Large intestine (tissue), 12 donors: ENCODE measurements around the gene LNX2. TPM values are rescaled to one million over a fixed set of nuclear protein-coding genes. Genes with fewer than 3 reads are reported as not detected.

Source experiments
- DNase-seq, 2 donors: peaks; one replicate each; pipeline versions ENCODE4 v3.0.0 to v3.0.0-alpha.2; 2013
- H3K27ac ChIP-seq: one replicate; pipeline ENCODE4 v1.5.1; 2013; ENCODE audit warnings: low read length
- H3K27me3 ChIP-seq: 2 replicates; pipeline ENCODE4 v1.6.1; 2013; ENCODE audit warnings: low read length; ENCODE audit not compliant: control insufficient read depth, insufficient read depth
- H3K36me3 ChIP-seq: 2 replicates; pipeline ENCODE4 v1.6.1; 2013; ENCODE audit warnings: low read length; ENCODE audit not compliant: control insufficient read depth, insufficient read depth
- H3K4me1 ChIP-seq: one replicate; pipeline ENCODE4 v1.6.1; 2013; ENCODE audit warnings: low read length; ENCODE audit not compliant: control insufficient read depth, insufficient read depth
- H3K4me3 ChIP-seq: one replicate; pipeline ENCODE4 v1.5.1; 2013; ENCODE audit warnings: low read length
- H3K9me3 ChIP-seq: one replicate; pipeline ENCODE4 v1.6.1; 2013; ENCODE audit warnings: mild to moderate bottlenecking, low read depth, low read length, moderate library complexity; ENCODE audit not compliant: control insufficient read depth
- WGBS: methylation state at CpG from one replicate; pipeline ENCODE4 v1.1.5; 2013; ENCODE audit warnings: low lambda C conversion rate; ENCODE audit not compliant: insufficient coverage; 5-methylcytosine and 5-hydroxymethylcytosine counted together
- long read RNA-seq, 11 donors: transcript quantifications; one replicate each; lab custom pipeline, GENCODE V29; 2026
- polyA plus RNA-seq: library from polyadenylated mRNA; unstranded; fragments of 120-200 nt; gene quantifications from one replicate; pipeline ENCODE4 v1.2.1, GENCODE V29; 2013

Gene LNX2
- 25.3 TPM for polyA plus RNA-seq
- long read RNA-seq, donor 1, result 0 reads
- long read RNA-seq, donor 2, full-length matches to known transcripts, result 5 of 249 reads
- long read RNA-seq, donor 2, partial matches to known transcripts, result 237 of 249 reads
- long read RNA-seq, donor 2, other reads (novel, unspliced or antisense), result 7 of 249 reads
- long read RNA-seq, donor 3, result 0 reads
- long read RNA-seq, donor 4, result 0 reads
- long read RNA-seq, donor 5, full-length matches to known transcripts, result 1 of 109 reads
- long read RNA-seq, donor 5, partial matches to known transcripts, result 31 of 109 reads
- long read RNA-seq, donor 5, other reads (novel, unspliced or antisense), result 77 of 109 reads
- long read RNA-seq, donor 6, full-length matches to known transcripts, result 5 of 306 reads
- long read RNA-seq, donor 6, partial matches to known transcripts, result 289 of 306 reads
- long read RNA-seq, donor 6, other reads (novel, unspliced or antisense), result 12 of 306 reads
- long read RNA-seq, donor 7, full-length matches to known transcripts, result 1 of 107 reads
- long read RNA-seq, donor 7, partial matches to known transcripts, result 72 of 107 reads
- long read RNA-seq, donor 7, other reads (novel, unspliced or antisense), result 34 of 107 reads
- long read RNA-seq, donor 8, partial matches to known transcripts, result 259 of 274 reads
- long read RNA-seq, donor 8, other reads (novel, unspliced or antisense), result 15 of 274 reads
- long read RNA-seq, donor 9, full-length matches to known transcripts, result 1 of 1 reads
- long read RNA-seq, donor 9, partial matches to known transcripts, result 0 of 1 reads
- long read RNA-seq, donor 9, other reads (novel, unspliced or antisense), result 0 of 1 reads
- long read RNA-seq, donor 10, full-length matches to known transcripts, result 4 of 633 reads
- long read RNA-seq, donor 10, partial matches to known transcripts, result 601 of 633 reads
- long read RNA-seq, donor 10, other reads (novel, unspliced or antisense), result 28 of 633 reads
- long read RNA-seq, donor 11, full-length matches to known transcripts, result 1 of 187 reads
- long read RNA-seq, donor 11, partial matches to known transcripts, result 174 of 187 reads
- long read RNA-seq, donor 11, other reads (novel, unspliced or antisense), result 12 of 187 reads

GRCh38 chr13:27620377-27621115, at the start of gene LNX2:
LNX2 (minus strand) TSS chr13:27620529; CDS start chr13:27581703, 38,826 bp downstream.
- WGBS, result 13% methylated on average over 3 of the region's 79 CpGs
- peaks cover 9% of the 10 kb centered on the region for H3K36me3 ChIP-seq
- peaks cover 26% of the 10 kb centered on the region for H3K4me1 ChIP-seq
- peak within 1 kb of the TSS; percentile 92 for H3K4me3 ChIP-seq
- peak; percentile 97 to 98 for DNase-seq
- H3K9me3 ChIP-seq, result no peaks in the 10 kb centered on the region
- H3K27ac ChIP-seq, result peak within 1 kb of the TSS; percentile 100
- H3K27me3 ChIP-seq, result no peaks in the 10 kb centered on the region

DNA sequence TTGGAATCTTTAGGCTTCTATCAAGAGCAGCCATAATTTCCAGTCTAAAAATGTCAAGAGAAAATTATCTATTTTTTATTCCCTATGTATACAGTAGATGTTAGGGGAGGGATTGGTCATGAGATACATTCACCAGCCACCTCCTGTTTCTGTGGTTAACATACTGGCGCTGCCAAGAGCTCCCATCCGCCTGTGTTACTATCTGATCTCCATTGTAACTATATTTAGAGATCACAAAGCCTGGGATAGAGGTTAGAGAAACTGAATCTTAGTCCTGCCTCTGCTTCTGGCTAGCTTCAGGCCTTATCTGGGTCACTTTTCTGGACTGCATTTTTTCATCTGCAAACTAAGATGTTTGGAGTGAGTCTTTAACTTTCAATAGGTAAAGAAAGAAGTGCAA, 47.6 kb upstream of the LNX2 start:
- WGBS, result no CpG with 5 or more reads among the region's 2 CpGs
- H3K36me3 ChIP-seq, result peaks cover 13% of the 10 kb centered on the region
- H3K4me1 ChIP-seq, result peaks cover 5% of the 10 kb centered on the region
- no peaks in the 10 kb centered on the region for H3K27me3 ChIP-seq
- H3K27ac ChIP-seq, result no peak overlapping the region
- H3K4me3 ChIP-seq, result no peak overlapping the region
- H3K9me3 ChIP-seq, result peaks cover 5% of the 10 kb centered on the region
- no peak for DNase-seq

- H3K4me1 ChIP-seq, result peaks cover 11% of the 10 kb centered on the region
- no CpG with 5 or more reads among the region's 3 CpGs for WGBS
- H3K27me3 ChIP-seq, result no peaks in the 10 kb centered on the region
- peaks cover 13% of the 10 kb centered on the region for H3K36me3 ChIP-seq
- no peak overlapping the region for H3K4me3 ChIP-seq
- H3K27ac ChIP-seq, result no peak overlapping the region
- H3K9me3 ChIP-seq, result peaks cover 2% of the 10 kb centered on the region
- no peak for DNase-seq
Observed at GRCh38 chr13:27666951-27667350, 46.6 kb upstream of the LNX2 start.

GRCh38 chr13:27665761-27666160, 45.4 kb upstream of the LNX2 start:
- 100% methylated on average over 1 of the region's 19 CpGs for WGBS
- H3K27me3 ChIP-seq, result no peaks in the 10 kb centered on the region
- H3K27ac ChIP-seq, result no peak overlapping the region
- H3K4me1 ChIP-seq, result peaks cover 21% of the 10 kb centered on the region
- no peak for DNase-seq
- peaks cover 13% of the 10 kb centered on the region for H3K36me3 ChIP-seq
- H3K4me3 ChIP-seq, result no peak overlapping the region
- H3K9me3 ChIP-seq, result no peaks in the 10 kb centered on the region

- no peaks in the 10 kb centered on the region for H3K9me3 ChIP-seq
- no CpG with 5 or more reads among the region's 3 CpGs for whole genome bisulfite sequencing
- no peak overlapping the region for H3K27ac ChIP-seq
- DNase-seq, result no peak
- peaks cover 13% of the 10 kb centered on the region for H3K36me3 ChIP-seq
- H3K4me1 ChIP-seq, result peaks cover 25% of the 10 kb centered on the region
- H3K27me3 ChIP-seq, result no peaks in the 10 kb centered on the region
- H3K4me3 ChIP-seq, result no peak overlapping the region
Observed at GRCh38 chr13:27665333-27665732, 45.0 kb upstream of the LNX2 start.

GRCh38 chr13:27663947-27664346, 43.6 kb upstream of the LNX2 start:
- 100% methylated on average over 2 of the region's 8 CpGs for WGBS
- H3K9me3 ChIP-seq, result no peaks in the 10 kb centered on the region
- no peaks in the 10 kb centered on the region for H3K27me3 ChIP-seq
- H3K36me3 ChIP-seq, result peaks cover 13% of the 10 kb centered on the region
- no peak overlapping the region for H3K27ac ChIP-seq
- H3K4me1 ChIP-seq, result peaks cover 34% of the 10 kb centered on the region
- H3K4me3 ChIP-seq, result no peak overlapping the region
- DNase-seq, result no peak

DNA sequence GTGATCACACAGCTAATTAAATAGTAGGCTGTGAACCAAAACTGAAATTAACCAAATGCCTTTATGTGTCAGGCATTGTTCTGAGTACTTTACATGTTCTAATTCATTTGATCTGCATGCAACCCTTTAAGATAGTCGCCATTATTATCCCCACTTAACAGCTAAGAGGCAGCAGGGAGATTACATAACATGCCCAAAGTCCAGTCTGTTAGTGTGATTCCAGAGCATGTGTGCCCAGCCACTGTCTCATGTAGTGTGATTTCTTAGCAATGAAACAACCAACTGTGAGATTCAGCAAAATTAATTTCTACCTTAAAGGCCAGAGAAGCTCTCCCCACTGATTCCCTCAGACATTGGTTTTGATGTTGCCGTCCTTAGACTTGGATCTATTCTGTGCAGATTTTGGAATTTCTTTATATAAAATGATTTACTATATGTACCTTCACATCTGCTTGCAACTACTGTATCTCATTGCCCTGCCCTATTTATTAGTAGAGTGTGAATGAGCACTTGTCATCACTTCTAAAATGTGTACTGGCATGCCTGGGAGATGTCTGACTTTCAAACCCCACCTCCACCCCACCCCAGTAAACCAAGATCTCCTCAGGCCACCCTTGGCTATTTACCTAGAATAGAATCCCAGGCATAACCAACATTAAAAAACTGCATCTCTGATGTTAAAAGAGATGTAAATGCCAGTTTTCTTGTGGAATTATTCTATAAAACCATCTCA, 42.6 kb upstream of the LNX2 start:
- Histone ChIP-seq H3K36me3 (peaks cover 13% of the 10 kb centered on the region), H3K27me3 (no peaks in the 10 kb centered on the region), H3K27ac (peak overlapping the region; percentile 8), H3K4me1 (peaks cover 43% of the 10 kb centered on the region), H3K4me3 (no peak overlapping the region), H3K9me3 (no peaks in the 10 kb centered on the region)
- peak; percentile 76 to 87 for DNase-seq
- WGBS, result 83% methylated on average over 1 of the region's 2 CpGs

DNA sequence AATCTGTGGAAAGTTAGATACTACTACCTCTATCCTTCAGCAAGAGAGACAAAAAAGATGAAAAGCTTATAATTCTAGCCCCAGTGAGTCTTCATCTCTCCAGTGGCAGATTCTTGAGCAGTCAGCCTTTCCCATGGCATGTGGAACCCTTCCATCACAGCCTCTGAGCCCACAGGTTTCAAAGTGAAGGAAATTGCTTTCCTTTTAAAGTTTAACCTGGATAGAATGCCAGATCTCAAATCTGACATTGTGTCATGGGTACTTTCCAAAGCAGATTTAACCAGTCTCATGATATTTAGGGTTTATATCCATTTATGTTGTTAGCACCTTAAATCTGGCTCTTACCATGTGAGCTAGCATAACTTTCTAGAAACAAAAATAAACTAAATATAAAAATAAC, 40.7 kb upstream of the LNX2 start:
- Histone ChIP-seq H3K27ac (peak overlapping the region; percentile 30), H3K4me3 (no peak overlapping the region), H3K36me3 (peaks cover 5% of the 10 kb centered on the region), H3K9me3 (no peaks in the 10 kb centered on the region), H3K27me3 (no peaks in the 10 kb centered on the region), H3K4me1 (peaks cover 45% of the 10 kb centered on the region)
- DNase-seq, result peak in 1 of 2 donors; percentile 40

DNA sequence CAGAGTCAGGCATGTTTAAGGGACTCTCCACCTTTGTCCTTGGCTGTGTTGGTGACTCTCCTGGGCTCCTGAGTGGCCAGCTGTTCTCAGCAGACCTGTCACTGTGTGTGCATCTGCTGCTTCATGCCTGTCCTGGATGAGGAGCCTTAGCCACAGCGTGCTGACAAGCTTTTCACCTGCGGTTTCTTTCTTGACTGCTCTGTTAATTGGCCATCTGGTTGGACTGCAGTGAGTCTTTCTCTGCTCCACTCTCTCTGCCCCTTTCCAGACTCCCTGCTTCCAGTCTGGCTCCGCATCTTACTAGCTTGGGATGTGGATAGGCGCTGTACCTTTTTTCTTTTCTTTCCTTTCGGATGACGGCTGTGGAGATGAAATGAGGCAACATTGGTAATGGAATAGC, 40.2 kb upstream of the LNX2 start:
- no CpG with 5 or more reads among the region's 6 CpGs for WGBS
- H3K36me3 ChIP-seq, result peaks cover under 1% of the 10 kb centered on the region

More for the DNA sequence above, 40.2 kb upstream of the LNX2 start:
- Histone ChIP-seq H3K4me1 (peaks cover 45% of the 10 kb centered on the region), H3K4me3 (no peak overlapping the region), H3K27me3 (no peaks in the 10 kb centered on the region), H3K27ac (no peak overlapping the region), H3K9me3 (no peaks in the 10 kb centered on the region)
- DNase-seq, result no peak
